MM.1S (cell line): Measurements from ENCODE around the gene LRRC61.

Source experiments
- CTCF ChIP-seq: fragments of 300-600 bp; sonication (generic); IDR thresholded peaks from 2 replicates; pipeline ENCODE4 v1.5.1; 2016; ENCODE audit warnings: antibody characterized with exemption, low read length, mixed read lengths
- EZH2 ChIP-seq: fragments of 300-600 bp; sonication (generic); optimal IDR thresholded peaks from 2 replicates; pipeline ENCODE3; 2017; ENCODE audit warnings: low read depth, mild to moderate bottlenecking, antibody characterized with exemption, low read length, mixed read lengths
- EZH2phosphoT487 ChIP-seq: fragments of 300-600 bp; sonication (generic); IDR thresholded peaks from 2 replicates; pipeline ENCODE4 v1.6.1; 2018; ENCODE audit warnings: antibody characterized with exemption, low read length

DNA sequence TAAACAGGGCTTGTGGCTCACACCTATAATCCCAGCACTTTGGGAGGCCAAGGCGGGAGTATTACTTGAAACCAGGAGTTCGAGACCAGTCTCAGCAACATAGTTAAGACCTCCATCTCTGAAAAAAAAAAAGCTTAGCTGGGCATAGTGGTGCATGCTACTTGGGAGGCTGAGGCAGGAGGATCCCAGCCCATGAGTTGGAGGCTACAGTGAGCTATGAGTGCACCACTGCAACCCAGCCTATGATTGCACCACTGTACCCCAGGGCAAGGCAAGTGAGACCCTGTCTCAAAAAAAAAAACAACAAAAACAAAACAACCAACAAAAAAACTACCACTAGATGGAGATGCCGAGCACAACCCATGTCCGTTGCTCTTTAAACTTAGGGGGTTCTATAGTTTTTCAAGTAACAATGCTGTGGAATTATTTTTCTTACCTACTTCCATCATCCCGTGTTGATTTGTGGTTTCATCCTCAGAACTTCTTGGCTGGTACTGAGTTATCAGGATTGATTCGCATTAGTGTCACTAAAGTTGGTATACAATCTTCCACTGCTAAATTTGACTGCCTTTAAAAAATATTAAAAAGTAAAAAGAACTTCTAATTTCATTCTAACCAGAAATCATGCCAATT, 33.2 kb downstream of the LRRC61 start:
- peak; percentile 95 for TF ChIP-seq CTCF
- TF ChIP-seq EZH2phosphoT487 = no peak
- no peak for TF ChIP-seq EZH2
